K562 (cell line): ENCODE measurements around the gene CUTA. TPM values are rescaled to one million over a fixed set of nuclear protein-coding genes. Genes with fewer than 3 reads are reported as not detected.

ENCODE experiments used
- ATAC-seq: fragments of 200-7000 bp; cut with Tn5 transposase; 3 replicates; pipeline ENCODE4 v1.9.1; 2020; ENCODE audit warnings: moderate library complexity
- BruUV-seq: library from RNA; stranded (reverse); fragments of 400-500 nt; replicated peaks from 2 replicates; lab custom pipeline; 2021; lab: Mats Ljungman, UMichigan
- CTCF ChIA-PET: fragments of 300-600 bp; formaldehyde crosslinking; extraction: SDS; loops from one replicate; lab custom pipeline; 2021; ENCODE audit warnings: low intra/inter-chr PET ratio; lab: Yijun Ruan, JAX
- POLR2A ChIA-PET: fragments of 300-600, 350-650 bp; sonication (Branson Sonifier 250); formaldehyde crosslinking; extraction: SDS; loops from one replicate; lab custom pipeline; 2021; ENCODE audit warnings: antibody characterized with exemption, inconsistent platforms; lab: Yijun Ruan, JAX
- DNase-seq, 4 experiments: peaks; one replicate each; pipeline versions ENCODE4 v3.0.0 to v3.0.0-alpha.2; 2011 to 2018; ENCODE audit warnings: low spot score in 3 of 4, mixed read lengths in 3 of 4; ENCODE audit errors: extremely low read depth in 1 of 4
- FAIRE-seq: peaks from 2 replicates; lab custom pipeline; 2011; peaks lifted over from hg19 to GRCh38; lab: Jason Lieb, UNC
- H2AFZ ChIP-seq: 2 replicates; pipeline ENCODE4 v1.6.0; 2011; ENCODE audit warnings: low read depth, low read length, control low read depth, inconsistent platforms
- H3K27ac ChIP-seq: fragments of 200-600 bp; 3 replicates; pipeline ENCODE4 v1.8.0; 2011; ENCODE audit warnings: low read depth, mild to moderate bottlenecking, control low read depth, inconsistent platforms, low read length, moderate library complexity, mixed read lengths; ENCODE audit errors: extremely low read depth
- H3K27me3 ChIP-seq, 2 experiments: fragments of 300-600 bp in 1 of 2; 2 replicates in 1 of 2; 3 replicates in 1 of 2; pipeline versions ENCODE4 v1.6.0 to v1.8.0; 2011; ENCODE audit warnings: inconsistent platforms in 2 of 2, low read length in 2 of 2, mild to moderate bottlenecking in 1 of 2, mixed read lengths in 1 of 2, moderate library complexity in 1 of 2; ENCODE audit not compliant: control insufficient read depth in 2 of 2, insufficient read depth in 2 of 2
- H3K36me3 ChIP-seq: fragments of 300-600 bp; 3 replicates; pipeline ENCODE4 v1.8.0; 2011; ENCODE audit warnings: mild to moderate bottlenecking, low read length, inconsistent platforms; ENCODE audit not compliant: control insufficient read depth, insufficient read depth
- H3K4me1 ChIP-seq, 2 experiments: fragments of 200-600 bp in 1 of 2; replicated peaks in 1 of 2; 2 replicates in 1 of 2; 3 replicates in 1 of 2; pipeline versions ENCODE4 v1.5.1 to v1.8.0; 2011; ENCODE audit warnings: inconsistent platforms in 2 of 2, low read length in 2 of 2, mild to moderate bottlenecking in 1 of 2, mixed read lengths in 1 of 2, moderate library complexity in 1 of 2; ENCODE audit not compliant: control insufficient read depth in 2 of 2, insufficient read depth in 2 of 2
- H3K4me2 ChIP-seq: 2 replicates; pipeline ENCODE4 v1.6.1; 2011; ENCODE audit warnings: low read length, control low read depth, inconsistent platforms, mixed read lengths; ENCODE audit not compliant: insufficient read depth
- H3K4me3 ChIP-seq: fragments of 200-600 bp; sonication (generic), shearing (Covaris generic); 2 replicates; pipeline ENCODE4 v1.5.1; 2016; ENCODE audit warnings: control low read depth, inconsistent platforms
- H3K79me2 ChIP-seq: fragments of 200-600 bp; 3 replicates; pipeline ENCODE4 v1.8.0; 2011; ENCODE audit warnings: low read length, inconsistent platforms; ENCODE audit not compliant: control insufficient read depth, insufficient read depth
- H3K9ac ChIP-seq, 2 experiments: 2 replicates each; pipeline versions ENCODE4 v1.6.0 to v1.6.1; 2011; ENCODE audit warnings: low read depth in 2 of 2, low read length in 2 of 2, control low read depth in 1 of 2, inconsistent platforms in 1 of 2, mild to moderate bottlenecking in 1 of 2, mixed read lengths in 1 of 2; ENCODE audit not compliant: insufficient read depth in 1 of 2
- H3K9me1 ChIP-seq: one replicate; pipeline ENCODE4 v1.6.0; 2011; ENCODE audit warnings: inconsistent platforms, mild to moderate bottlenecking, low read length, moderate library complexity; ENCODE audit not compliant: control insufficient read depth, insufficient read depth
- H3K9me3 ChIP-seq: replicated peaks from 2 replicates; pipeline ENCODE4 v1.5.1; 2011; ENCODE audit warnings: low read depth, low read length, inconsistent platforms; ENCODE audit not compliant: control insufficient read depth, insufficient read depth
- H4K20me1 ChIP-seq: replicated peaks from 2 replicates; pipeline ENCODE4 v1.6.1; 2011; ENCODE audit warnings: low read length, inconsistent platforms, mixed read lengths; ENCODE audit not compliant: control insufficient read depth, insufficient read depth
- BRF1 ChIP-seq: IDR thresholded peaks from 3 replicates; pipeline ENCODE4 v1.6.1; 2011; ENCODE audit warnings: borderline replicate concordance, mild to moderate bottlenecking; ENCODE audit not compliant: insufficient read length; ENCODE audit errors: extremely low read depth
- CBFB ChIP-seq: sonication (generic); formaldehyde crosslinking; IDR thresholded peaks from 2 replicates; pipeline ENCODE4 v1.4.0; 2020; ENCODE audit warnings: mild to moderate bottlenecking, missing genetic modification reagents
- CBX3 ChIP-seq, 2 experiments: IDR thresholded peaks; 1 replicate in 1 of 2; 2 replicates in 1 of 2; pipeline ENCODE4 v1.6.1; 2012; ENCODE audit warnings: inconsistent platforms in 2 of 2, low read length in 2 of 2, borderline replicate concordance in 1 of 2, control low read depth in 1 of 2
- CREB1 ChIP-seq, 2 experiments: sonication (generic) in 1 of 2; formaldehyde crosslinking in 1 of 2; IDR thresholded peaks; 2 replicates each; pipeline versions ENCODE4 v1.6.1 to v1.8.0; 2012 to 2022; ENCODE audit warnings: inconsistent platforms in 1 of 2, mild to moderate bottlenecking in 1 of 2, missing genetic modification reagents in 1 of 2, moderate library complexity in 1 of 2
- ETV5 ChIP-seq: sonication (generic); formaldehyde crosslinking; IDR thresholded peaks from 2 replicates; pipeline ENCODE4 v1.4.0; 2020; ENCODE audit warnings: low read depth, mild to moderate bottlenecking, missing genetic modification reagents
- KLF10 ChIP-seq: fragments of 250-450 bp; sonication (Bioruptor Pico); IDR thresholded peaks from 2 replicates; pipeline ENCODE4 v1.6.1; 2021; ENCODE audit warnings: matching md5 sums
- NR3C1 ChIP-seq: sonication (generic); formaldehyde crosslinking; IDR thresholded peaks from 2 replicates; pipeline ENCODE4 v1.8.1; 2022; ENCODE audit warnings: missing genetic modification reagents
- PTTG1 ChIP-seq: fragments of 450-650 bp; IDR thresholded peaks from 2 replicates; pipeline ENCODE4 v1.6.1; 2016; ENCODE audit warnings: low read depth, mild to moderate bottlenecking, missing genetic modification characterization, missing compliant biosample characterization
- RB1 ChIP-seq: fragments of 450-650 bp; IDR thresholded peaks from 2 replicates; pipeline ENCODE4 v1.6.1; 2017; ENCODE audit warnings: low read depth, mild to moderate bottlenecking
- SNRNP70 ChIP-seq: fragments of 200-400 bp; formaldehyde crosslinking; optimal IDR thresholded peaks from 2 replicates; pipeline ENCODE3; 2017; ENCODE audit warnings: low read depth, low read length
- STAT5B ChIP-seq: fragments of 250-450 bp; sonication (Bioruptor Pico); IDR thresholded peaks from 2 replicates; pipeline ENCODE4 v1.8.0; 2021; ENCODE audit warnings: mild to moderate bottlenecking, inconsistent platforms
- TAF1 ChIP-seq: IDR thresholded peaks from 2 replicates; pipeline ENCODE4 v1.6.1; 2011; ENCODE audit warnings: mild to moderate bottlenecking, low read length, moderate library complexity; ENCODE audit not compliant: insufficient read depth, control insufficient read depth, severe bottlenecking; ENCODE audit errors: extremely low read depth
- TRIM24 ChIP-seq, 2 experiments: fragments of 450-650 bp; IDR thresholded peaks; 2 replicates each; pipeline ENCODE4 v1.6.1; 2016
- ZFP36 ChIP-seq: fragments of 150-350 bp; IDR thresholded peaks from 2 replicates; pipeline ENCODE4 v1.6.1; 2018; ENCODE audit warnings: low read length, low read depth; ENCODE audit not compliant: partially characterized antibody
- WGBS: fragments of 100-300 bp; shearing (Covaris generic); methylation state at CpG from one replicate; pipeline ENCODE4 v1.1.6; 2016; ENCODE audit warnings: low coverage, mixed read lengths; ENCODE audit not compliant: insufficient coverage; ENCODE audit errors: missing lambda C conversion rate; 5-methylcytosine and 5-hydroxymethylcytosine counted together
- in situ Hi-C: fragments of 300-500 bp; cut with MboI; formaldehyde crosslinking; loops from 4 replicates; pipeline ENCODE4 v1.15.0; 2018; ENCODE audit warnings: inconsistent platforms, mixed read lengths
- intact Hi-C: fragments of 100-400 bp; cut with micrococcal nuclease; formaldehyde crosslinking; loops from 2 replicates; pipeline ENCODE4 v1.14.2; 2022
- polyA plus RNA-seq, 8 experiments: library from polyadenylated mRNA; depleted of rRNA in 4 of 8; stranded (reverse) in 5 of 8; unstranded in 3 of 8; fragments of >200 nt; fragmentation: Nextera tagmentation in 2 of 8; fragmentation: Illumina TruSeq in 1 of 8; extraction: Ambion mirVana in 2 of 8; extraction: Trizol in 1 of 8; gene quantifications; 2 replicates each; pipeline versions ENCODE4 v1.2.1 to v1.2.3, GENCODE V29; 2011 to 2014; ENCODE audit warnings: inconsistent platforms in 1 of 8, missing spikeins in 1 of 8
- total RNA-seq, 7 experiments: library from RNA; depleted of rRNA in 6 of 7; stranded (reverse); fragments of >200 nt in 6 of 7; fragmentation: Illumina TruSeq in 2 of 7; extraction: Trizol in 2 of 7; gene quantifications; 2 replicates each; pipeline versions ENCODE4 v1.2.1 to v1.2.3, GENCODE V29; 2011 to 2021; ENCODE audit warnings: low replicate concordance in 1 of 7
- TF ChIP-seq, protein P1 (sequence below): fragments of 450-650 bp; IDR thresholded peaks from 2 replicates; pipeline ENCODE4 v1.6.1; 2016

The CUTA gene
- total and polyA plus RNA-seq, 9 of the 15 experiments (the other 6 are each of a cell fraction or from before 2014, with no cell fraction given), result 166 to 682 (median 310) TPM

DNA sequence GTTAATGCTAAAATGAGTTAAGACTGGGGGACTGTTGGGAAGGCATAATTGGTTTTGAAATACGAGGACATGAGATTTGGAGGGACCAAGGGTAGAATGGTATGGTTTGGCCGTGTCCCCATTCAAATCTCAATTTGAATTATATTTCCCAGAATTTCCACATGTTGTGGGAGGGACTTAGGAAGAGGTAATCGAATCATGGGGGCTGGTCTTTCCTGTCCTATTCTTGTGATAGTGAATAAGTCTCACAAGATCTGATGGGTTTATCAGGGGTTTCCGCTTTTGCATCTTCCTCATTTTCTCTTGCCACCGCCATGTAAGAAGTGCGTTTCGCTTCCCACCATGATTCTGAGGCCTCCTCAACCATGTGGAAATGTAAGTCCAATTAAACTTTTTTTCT lies 49.2 kb upstream of the CUTA start:
- no peaks in the 10 kb centered on the region for H3K27me3 ChIP-seq
- H3K27ac ChIP-seq, result no peak overlapping the region
- CTCF ChIA-PET, result no interaction called here
- TF ChIP-seq SNRNP70, result no peak
- no peak for TF ChIP-seq PTTG1
- peak; percentile 68 for TF ChIP-seq ZFP36
- POLR2A ChIA-PET, result interaction anchor here (0.9 kb wide), 1 partner anchor 9 kb away, joined by 3 read pairs; no protein-coding TSS in a partner anchor
- H3K9me1 ChIP-seq, result no peaks in the 10 kb centered on the region
- intact Hi-C loops (no loop called here), in situ Hi-C loops (no loop called here)
- no peak for FAIRE-seq
- no peaks in the 10 kb centered on the region for H3K36me3 ChIP-seq
- no peak for DNase-seq
- no TSS peak for BruUV-seq
- H3K4me1 ChIP-seq, result no peaks in the 10 kb centered on the region; a peak in 1 of 5 replicates
- no peak for ATAC-seq
- WGBS, result 39% methylated on average over 7 of the region's 7 CpGs
- H3K9ac ChIP-seq, result no peak overlapping the region
- H3K4me2 ChIP-seq, result no peak overlapping the region
- no peak overlapping the region for H3K4me3 ChIP-seq
- no peak overlapping the region for H2AFZ ChIP-seq
- no peaks in the 10 kb centered on the region for H3K79me2 ChIP-seq
- H4K20me1 ChIP-seq, result no peaks in the 10 kb centered on the region
- H3K9me3 ChIP-seq, result no peaks in the 10 kb centered on the region

DNA sequence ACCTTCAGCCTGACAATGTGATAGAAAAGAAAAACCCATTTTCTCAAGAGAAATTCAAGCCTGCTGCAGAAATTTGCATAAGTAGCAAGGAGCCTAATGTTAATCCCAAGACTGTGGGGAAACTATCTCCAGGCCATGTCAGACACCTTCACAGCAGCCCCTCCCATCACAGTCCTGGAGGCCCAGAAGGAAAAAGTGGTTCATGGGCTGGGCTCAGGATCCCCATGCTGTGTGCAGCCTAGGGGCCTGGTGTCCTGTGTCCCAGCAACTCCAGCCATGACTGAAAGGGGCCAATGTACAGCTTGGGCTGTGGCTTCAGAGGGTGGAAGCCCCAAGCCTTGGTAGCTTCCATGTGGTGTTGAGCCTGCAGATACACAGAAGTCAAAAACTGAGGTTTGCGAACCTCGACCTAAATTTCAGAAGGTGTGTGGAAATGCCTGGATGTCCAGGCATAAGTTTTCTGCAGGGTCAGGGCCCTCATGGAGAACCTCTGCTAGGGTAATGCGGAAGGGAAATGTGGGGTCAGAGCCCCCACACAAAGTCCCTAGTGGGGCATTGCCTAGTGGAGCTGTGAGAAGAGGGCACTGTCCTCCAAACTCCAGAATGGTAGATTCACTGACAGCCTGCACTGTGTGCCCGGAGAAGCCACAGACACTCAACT lies 48.3 kb upstream of the CUTA start:
- POLR2A ChIA-PET, result interaction anchor here (0.9 kb wide), 1 partner anchor 8 kb away, joined by 3 read pairs; no protein-coding TSS in a partner anchor
- Histone ChIP-seq H3K27ac (no peak overlapping the region), H3K79me2 (no peaks in the 10 kb centered on the region), H3K9me3 (no peaks in the 10 kb centered on the region), H2AFZ (peak overlapping the region; percentile 19; the same call in 1 of the 2 replicates), H3K27me3 (no peaks in the 10 kb centered on the region), H3K4me2 (no peak overlapping the region), H3K9ac (no peak overlapping the region), H3K4me3 (no peak overlapping the region), H3K4me1 (no peaks in the 10 kb centered on the region), H3K9me1 (no peaks in the 10 kb centered on the region), H4K20me1 (no peaks in the 10 kb centered on the region), H3K36me3 (no peaks in the 10 kb centered on the region)
- ATAC-seq (no peak), DNase-seq (no peak), FAIRE-seq (no peak)
- WGBS, result 32% methylated on average over 4 of the region's 4 CpGs
- BruUV-seq, result no TSS peak
- intact Hi-C loops, result no loop called here
- CTCF ChIA-PET, result no interaction called here
- in situ Hi-C loops, result no loop called here
- TF ChIP-seq ETV5 (no peak), NR3C1 (CRISPR knock-in tag) (no peak), BRF1 (no peak), CREB1 (IDR thresholded peaks at IDR 0.05) (no peak), CREB1 (CRISPR knock-in tag; IDR thresholded peaks at IDR 0.05) (no peak), TRIM24 (IDR thresholded peaks at IDR 0.05) (peak; percentile 28 to 38; a peak in 2 of 4 replicates), STAT5B (CRISPR knock-in tag) (no peak), RB1 (no peak), TAF1 (no peak), CBX3 (IDR thresholded peaks at IDR 0.05; ENCODE audit: borderline replicate concordance in 1 of 2, low read length in 2 of 2) (peak in 1 of 2 experiments; percentile 66; a peak in 1 of 3 replicates), KLF10 (CRISPR knock-in tag) (no peak), CBFB (CRISPR knock-in tag) (no peak), PTTG1 (no peak)
- TF ChIP-seq, protein P1, sequence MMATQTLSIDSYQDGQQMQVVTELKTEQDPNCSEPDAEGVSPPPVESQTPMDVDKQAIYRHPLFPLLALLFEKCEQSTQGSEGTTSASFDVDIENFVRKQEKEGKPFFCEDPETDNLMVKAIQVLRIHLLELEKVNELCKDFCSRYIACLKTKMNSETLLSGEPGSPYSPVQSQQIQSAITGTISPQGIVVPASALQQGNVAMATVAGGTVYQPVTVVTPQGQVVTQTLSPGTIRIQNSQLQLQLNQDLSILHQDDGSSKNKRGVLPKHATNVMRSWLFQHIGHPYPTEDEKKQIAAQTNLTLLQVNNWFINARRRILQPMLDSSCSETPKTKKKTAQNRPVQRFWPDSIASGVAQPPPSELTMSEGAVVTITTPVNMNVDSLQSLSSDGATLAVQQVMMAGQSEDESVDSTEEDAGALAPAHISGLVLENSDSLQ, result no peak
